GM18870 (cell line): ENCODE measurements around the gene WTAP.
"Not testable (repeated sequence)": the region's sequence is repeated elsewhere in the genome, so short reads cannot be mapped to it uniquely, and the experiment has no call there.

Source experiments
- ATAC-seq: cut with Tn5 transposase; IDR thresholded peaks from one replicate; pipeline ENCODE4 v1.9.1; 2021; ENCODE audit warnings: moderate library complexity; ENCODE audit not compliant: unreplicated experiment

WTAP gene

DNA sequence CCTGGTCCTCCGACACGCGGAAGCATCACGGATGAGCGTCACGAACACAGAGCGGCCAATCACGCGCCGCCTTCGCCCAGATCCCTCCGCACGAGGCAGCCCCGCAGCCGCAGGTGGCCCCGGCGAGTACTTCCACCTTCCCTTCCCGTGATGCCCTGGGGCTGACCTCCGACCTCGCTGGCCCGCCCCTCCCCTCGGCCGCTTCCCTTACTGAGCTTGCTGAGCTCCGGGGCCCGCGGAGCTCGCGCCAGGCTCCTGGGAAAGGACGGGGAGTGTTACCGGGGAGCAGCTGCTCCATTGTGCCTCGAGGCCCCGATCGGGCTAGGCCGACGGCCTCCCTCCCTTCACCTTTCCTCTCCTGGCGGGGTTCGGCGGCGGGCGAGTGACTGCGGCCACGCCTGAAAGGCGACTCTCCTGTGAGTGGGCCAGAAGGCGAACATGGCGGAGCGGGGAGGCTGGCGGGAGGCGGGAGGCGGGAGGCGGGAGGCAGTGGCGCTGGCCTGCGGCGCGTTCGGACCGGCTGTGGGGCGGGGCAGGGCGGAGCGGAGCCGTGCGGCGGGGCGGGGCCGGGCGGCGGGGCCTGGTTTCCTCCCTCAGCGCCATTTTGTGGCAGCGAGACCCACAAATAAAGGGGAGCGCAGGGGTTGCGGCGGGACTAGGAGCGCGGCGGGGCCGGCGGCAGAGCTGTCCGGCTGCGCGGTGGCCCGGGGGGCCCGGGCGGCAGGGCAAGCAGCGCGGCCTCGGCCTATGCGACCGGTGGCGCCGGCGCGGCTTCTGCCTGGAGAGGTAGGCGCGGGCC, at the start of gene WTAP:
Gene WTAP, plus strand, starts transcription at position 589 of the 799 bp plus-strand sequence. CDS start 8,760 bp downstream, outside the sequence.
- peak; percentile 57 for ATAC-seq

- no peak for ATAC-seq
These were observed 49.7 kb upstream of the WTAP start for GRCh38 chr6:159677506-159678165.

DNA sequence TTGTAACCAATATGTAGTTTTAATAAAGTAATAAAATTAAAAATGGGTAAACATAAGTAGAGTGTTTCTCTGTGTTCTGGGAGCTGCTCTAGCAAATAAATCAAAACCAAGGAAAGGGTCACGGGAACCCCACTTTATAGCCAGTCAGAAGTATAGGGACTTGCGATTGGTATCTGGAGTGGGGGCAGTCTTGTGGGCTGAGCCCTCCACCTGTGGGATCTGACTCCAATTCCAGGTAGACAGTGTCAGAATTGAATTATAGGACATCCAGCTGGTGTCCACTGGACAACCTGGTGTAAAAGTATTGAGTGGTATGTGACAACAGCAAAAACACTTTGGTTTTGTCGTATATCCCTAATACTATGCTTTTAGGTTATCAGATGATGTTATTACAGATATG, 48.7 kb upstream of the WTAP start:
- ATAC-seq = no peak

GRCh38 chr6:159679091-159680077, 47.9 kb upstream of the WTAP start:
- peak; percentile 41 for ATAC-seq

- no peak for ATAC-seq
These were observed 47.2 kb upstream of the WTAP start for GRCh38 chr6:159680104-159680503.

DNA sequence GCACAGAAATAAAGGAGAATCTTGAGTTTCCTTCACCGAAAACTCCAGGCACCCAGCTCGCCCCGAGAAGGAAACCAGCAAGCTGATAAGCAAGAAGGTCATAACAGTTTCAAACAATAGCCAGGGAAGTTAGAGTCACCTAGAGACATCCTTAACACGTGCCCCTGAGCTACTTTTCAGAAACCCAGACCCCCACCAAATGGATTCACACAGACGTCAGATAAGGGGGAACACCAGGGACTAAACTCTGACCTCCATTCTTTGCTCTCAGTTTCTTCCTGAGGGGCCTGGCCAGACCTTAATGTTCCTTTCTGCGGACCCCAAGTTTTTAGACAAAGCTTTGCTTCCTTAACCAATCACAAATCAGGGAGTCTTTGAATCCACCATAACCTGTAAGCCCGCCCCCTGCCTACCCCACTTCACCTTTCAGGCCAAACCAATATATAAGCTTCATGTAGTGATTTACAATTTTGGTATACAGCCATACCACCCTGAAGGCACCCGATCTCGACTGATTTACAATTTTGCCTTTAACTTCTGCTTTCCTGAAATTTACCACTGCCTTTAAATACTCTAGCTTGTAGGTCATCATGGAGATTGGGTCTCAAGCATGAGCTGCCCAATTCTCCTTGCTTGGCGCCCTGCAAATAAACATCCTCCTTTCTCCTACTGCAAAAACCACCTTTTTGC, 46.0 kb upstream of the WTAP start:
- no peak for ATAC-seq

GRCh38 chr6:159682295-159682694, 45.0 kb upstream of the WTAP start:
- ATAC-seq = no peak

DNA sequence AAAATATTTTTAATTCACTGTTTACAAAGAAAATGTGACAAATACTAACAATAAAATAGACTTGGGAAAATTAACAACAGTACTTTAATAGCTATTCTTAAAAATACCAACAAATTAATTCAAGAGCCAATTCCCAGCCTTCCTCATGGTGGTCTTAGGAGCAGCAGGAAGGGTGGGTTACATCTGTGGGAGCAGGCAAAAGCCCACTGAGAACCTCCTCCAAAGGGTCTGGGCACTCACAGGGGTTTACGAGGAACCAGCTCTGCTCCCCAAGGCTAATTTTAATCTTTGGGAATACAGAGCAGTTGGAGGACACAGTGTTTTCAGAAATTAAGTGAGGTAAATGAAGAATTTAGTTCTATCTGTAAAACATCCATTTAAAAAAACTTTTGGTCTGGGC, 44.5 kb upstream of the WTAP start:
- no peak for ATAC-seq

GRCh38 chr6:159684013-159684304, 43.3 kb upstream of the WTAP start:
- no peak for ATAC-seq

GRCh38 chr6:159686040-159686439, 41.3 kb upstream of the WTAP start:
- ATAC-seq = no peak

DNA sequence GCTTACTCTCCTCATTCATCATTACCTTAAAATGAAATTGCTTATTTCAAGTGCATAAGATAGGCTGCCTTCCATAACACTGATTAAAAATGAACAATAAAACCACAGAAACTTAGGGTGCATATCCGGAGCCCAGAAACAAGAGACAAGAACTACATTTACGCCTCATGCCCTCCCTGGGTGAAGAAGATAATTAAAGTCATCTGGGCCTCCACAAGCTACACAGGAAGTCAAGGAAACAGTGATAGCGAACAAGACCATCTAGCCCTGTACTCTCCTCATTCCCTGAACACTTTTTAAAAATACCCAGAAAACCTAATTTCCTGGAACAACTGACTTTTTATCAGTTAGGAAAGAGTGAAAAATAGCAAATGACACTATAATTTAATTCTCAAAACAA, 40.6 kb upstream of the WTAP start:
- no peak for ATAC-seq

DNA sequence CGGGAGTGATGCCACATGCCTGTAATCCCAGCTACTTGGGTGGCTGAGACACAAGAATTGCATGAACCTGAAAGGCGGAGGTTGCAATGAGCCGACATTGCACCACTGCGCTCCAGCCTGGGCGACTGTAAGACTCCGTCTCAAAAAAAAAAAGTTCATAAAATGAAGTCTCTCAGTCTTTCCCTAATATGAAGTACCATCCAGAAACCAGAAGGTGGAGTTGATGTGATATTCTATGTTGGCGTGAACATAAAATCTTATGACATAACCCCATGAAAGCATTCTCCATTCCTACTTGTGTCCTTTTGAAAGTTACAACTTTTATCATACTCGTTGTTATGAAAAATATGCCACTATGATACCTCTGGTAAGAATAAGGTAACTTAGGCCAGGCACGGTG, 40.0 kb upstream of the WTAP start:
- no peak for ATAC-seq

DNA sequence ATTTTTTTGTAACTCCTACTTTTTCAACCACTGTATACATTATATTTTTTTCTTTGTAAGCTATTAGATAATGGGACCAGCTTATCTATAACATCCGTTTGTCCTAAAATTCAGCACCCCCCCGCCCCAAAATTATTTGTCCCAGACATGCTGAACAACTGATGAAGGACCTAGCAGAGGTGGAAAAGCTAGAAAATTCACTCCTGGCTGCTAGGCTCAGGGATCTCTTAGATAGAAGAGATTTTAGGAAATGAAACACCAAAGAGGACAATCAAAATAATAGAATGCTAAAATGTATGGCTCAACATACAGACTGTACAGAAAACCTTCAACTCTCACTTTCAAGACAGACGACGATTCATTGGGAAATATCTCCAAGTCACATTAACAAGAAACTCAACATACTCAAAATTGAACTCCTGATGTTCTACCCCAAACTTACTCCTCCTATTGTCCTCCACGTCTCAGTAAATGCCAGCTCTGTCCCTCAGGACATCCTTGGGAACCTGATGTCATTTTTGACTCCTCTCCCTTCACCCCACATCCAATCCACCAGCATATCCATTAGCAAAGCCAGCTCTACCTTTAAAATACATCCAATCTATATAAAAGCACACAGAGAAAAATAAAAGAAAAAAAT, 38.9 kb upstream of the WTAP start:
- ATAC-seq = no peak

DNA sequence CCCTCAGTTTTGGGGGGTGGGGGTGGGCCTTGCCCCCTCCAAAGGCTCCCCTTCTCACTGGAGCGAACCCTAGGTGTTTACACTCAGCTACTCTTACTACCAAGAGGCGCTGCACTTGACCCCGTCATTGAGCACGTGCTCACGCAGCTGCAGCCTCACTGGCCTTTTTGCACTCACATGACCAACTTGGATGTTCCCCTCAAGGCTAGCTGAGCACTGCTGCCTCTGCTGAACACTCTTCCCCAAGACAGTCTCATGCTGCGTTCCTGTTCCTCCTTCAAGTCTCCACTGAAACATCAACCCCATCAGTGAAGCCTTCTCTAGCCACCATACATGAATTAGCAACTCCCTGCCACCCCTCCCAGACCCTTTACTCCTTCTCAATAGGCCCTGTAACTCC, 38.3 kb upstream of the WTAP start:
- ATAC-seq = no peak

- ATAC-seq = not testable (repeated sequence)
These were observed 37.2 kb upstream of the WTAP start for GRCh38 chr6:159690135-159690534.

DNA sequence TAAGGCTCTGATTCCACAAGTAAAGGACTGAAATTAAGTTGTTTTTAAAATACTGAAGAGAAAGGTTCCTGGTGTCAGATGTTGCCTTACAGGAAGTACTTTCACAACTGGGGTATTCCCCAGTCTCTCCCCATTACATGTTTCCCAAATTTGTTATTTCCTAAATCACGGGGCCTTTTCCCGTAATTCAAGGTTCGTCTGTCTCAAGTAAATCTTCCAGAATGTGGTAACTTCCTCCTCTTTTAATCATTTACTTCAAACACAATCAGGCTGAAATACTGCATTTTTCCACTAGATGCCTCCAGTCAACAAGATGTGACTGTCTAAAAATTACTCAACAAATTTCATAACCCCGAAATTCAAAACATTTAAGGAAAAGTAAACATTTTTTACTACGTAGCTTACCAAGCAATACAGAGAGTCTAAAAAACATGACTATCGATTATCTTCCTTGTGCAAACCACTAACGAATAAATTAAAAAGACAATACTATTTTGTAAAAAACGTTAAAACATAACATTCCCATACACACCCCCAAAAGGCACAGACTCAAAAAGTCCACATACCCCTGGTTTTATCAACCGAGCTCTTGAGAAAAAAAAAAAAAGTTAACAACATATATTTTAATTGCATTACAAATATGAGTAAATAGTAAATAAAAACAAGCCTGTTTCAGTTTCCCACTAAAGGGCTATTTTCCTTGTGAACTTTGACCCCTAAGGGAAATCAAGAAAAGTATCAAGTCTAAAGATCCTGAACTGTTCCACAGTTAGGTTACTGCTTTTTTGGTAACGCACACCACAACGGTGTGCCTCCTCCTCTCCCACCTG, 36.0 kb upstream of the WTAP start:
- ATAC-seq = no peak

GRCh38 chr6:159691963-159692287, 35.4 kb upstream of the WTAP start:
- ATAC-seq = no peak

DNA sequence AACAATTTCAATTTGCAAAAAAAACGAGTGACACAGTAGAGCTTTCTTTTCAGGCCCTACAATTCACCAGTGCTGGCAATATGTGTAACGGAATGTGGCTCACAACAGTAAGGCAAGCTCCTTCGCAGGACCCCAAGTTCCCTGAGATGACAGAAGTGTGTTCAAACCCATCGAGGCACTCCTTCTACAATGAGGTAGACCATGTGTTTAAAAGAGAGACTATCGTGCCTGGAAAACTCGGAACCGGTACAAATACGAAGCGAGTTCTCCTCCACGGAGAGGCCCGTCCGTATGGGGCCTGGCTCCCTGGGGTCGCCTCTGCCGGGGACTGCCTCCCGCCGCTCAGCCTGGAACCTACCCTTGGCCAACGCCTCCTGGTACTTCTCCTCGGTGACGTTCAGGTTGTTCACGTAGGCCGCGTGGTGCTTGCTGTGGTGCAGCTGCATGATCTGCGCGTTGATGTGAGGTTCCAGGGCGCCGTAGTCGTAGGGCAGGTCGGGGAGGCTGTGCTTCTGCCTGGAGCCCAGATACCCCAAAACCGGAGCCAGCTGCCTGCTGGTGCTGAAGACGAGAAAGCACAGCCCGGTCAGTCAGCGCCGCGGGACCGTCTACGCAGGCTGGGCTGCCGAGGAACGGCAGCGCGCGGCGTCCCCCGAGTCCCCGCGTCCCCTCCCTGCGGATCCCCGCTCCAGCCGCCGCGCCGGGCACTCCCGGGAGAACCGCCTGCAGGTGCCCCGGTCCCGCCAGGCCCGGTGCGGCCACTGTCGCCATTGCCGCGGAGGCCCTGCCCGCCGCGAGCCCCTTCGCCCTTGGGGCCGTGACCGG, 34.8 kb upstream of the WTAP start:
- ATAC-seq = no peak
